HG02678 (cell line): ENCODE data around the gene MAD1L1.
"Not testable (repeated sequence)": the region's sequence is repeated elsewhere in the genome, so short reads cannot be mapped to it uniquely, and the experiment has no call there.

ENCODE experiments used
- ATAC-seq: cut with Tn5 transposase; IDR thresholded peaks from one replicate; pipeline ENCODE4 v1.9.1; 2021; ENCODE audit warnings: mild to moderate bottlenecking, moderate library complexity; ENCODE audit not compliant: unreplicated experiment

Gene MAD1L1

GRCh38 chr7:1831471-1831870 lies 401.3 kb downstream of the MAD1L1 start:
- ATAC-seq, result not testable (repeated sequence)

GRCh38 chr7:1829668-1830067 lies 403.1 kb downstream of the MAD1L1 start:
- not testable (repeated sequence) for ATAC-seq

GRCh38 chr7:1829111-1829510 lies 403.6 kb downstream of the MAD1L1 start:
- no peak for ATAC-seq

GRCh38 chr7:1828170-1828569 lies 404.6 kb downstream of the MAD1L1 start:
- not testable (repeated sequence) for ATAC-seq

GRCh38 chr7:1827521-1827981 lies 405.2 kb downstream of the MAD1L1 start:
- ATAC-seq, result not testable (repeated sequence)

- ATAC-seq, result not testable (repeated sequence)
These were observed 405.8 kb downstream of the MAD1L1 start for GRCh38 chr7:1826931-1827330.

- ATAC-seq, result no peak
These were observed 406.6 kb downstream of the MAD1L1 start for GRCh38 chr7:1825897-1826741.

- ATAC-seq, result not testable (repeated sequence)
These were observed 407.2 kb downstream of the MAD1L1 start for GRCh38 chr7:1825647-1825896.

GRCh38 chr7:1824882-1825646 lies 407.7 kb downstream of the MAD1L1 start:
- ATAC-seq, result not testable (repeated sequence)

- ATAC-seq, result not testable (repeated sequence)
These were observed 408.4 kb downstream of the MAD1L1 start for GRCh38 chr7:1824151-1824881.

GRCh38 chr7:1823376-1824150 lies 409.2 kb downstream of the MAD1L1 start:
- no peak for ATAC-seq

GRCh38 chr7:1819259-1819841 lies 413.4 kb downstream of the MAD1L1 start:
- ATAC-seq, result no peak

GRCh38 chr7:1818575-1819258 lies 414.0 kb downstream of the MAD1L1 start:
- no peak for ATAC-seq

- ATAC-seq, result no peak
These were observed 415.6 kb downstream of the MAD1L1 start for GRCh38 chr7:1817061-1817712.

GRCh38 chr7:1816451-1816850 lies 416.3 kb downstream of the MAD1L1 start:
- not testable (repeated sequence) for ATAC-seq

GRCh38 chr7:1815551-1816281 lies 417.0 kb downstream of the MAD1L1 start:
- not testable (repeated sequence) for ATAC-seq

GRCh38 chr7:1815051-1815481 lies 417.7 kb downstream of the MAD1L1 start:
- ATAC-seq, result no peak

GRCh38 chr7:1814089-1814811 lies 418.5 kb downstream of the MAD1L1 start:
- ATAC-seq, result no peak
